ENCODE measurements around the gene ATAD5.
"Not testable (repeated sequence)": the region's sequence is repeated elsewhere in the genome, so short reads cannot be mapped to it uniquely, and the experiment has no call there.

The ATAD5 gene

DNA sequence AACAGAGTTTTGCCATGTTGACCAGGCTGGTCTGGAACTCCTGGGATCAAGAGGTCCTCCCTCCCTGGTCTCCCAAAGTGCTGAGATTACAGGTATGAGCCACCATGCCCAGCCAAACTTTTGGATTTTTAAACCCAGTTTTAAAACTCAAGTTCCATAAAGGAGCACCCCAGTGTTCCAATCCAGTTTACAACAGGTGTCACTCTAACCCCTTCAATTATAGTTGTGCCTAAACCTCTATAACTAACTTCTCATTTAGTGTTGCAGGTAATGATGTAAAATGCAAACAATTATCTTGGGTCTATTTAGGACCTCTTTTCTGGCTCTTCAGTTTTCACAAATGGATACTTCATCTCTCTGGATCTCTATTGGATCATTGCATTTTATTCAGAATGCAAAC lies 82.2 kb downstream of the ATAD5 start:
- DNase-seq, result no peak

DNA sequence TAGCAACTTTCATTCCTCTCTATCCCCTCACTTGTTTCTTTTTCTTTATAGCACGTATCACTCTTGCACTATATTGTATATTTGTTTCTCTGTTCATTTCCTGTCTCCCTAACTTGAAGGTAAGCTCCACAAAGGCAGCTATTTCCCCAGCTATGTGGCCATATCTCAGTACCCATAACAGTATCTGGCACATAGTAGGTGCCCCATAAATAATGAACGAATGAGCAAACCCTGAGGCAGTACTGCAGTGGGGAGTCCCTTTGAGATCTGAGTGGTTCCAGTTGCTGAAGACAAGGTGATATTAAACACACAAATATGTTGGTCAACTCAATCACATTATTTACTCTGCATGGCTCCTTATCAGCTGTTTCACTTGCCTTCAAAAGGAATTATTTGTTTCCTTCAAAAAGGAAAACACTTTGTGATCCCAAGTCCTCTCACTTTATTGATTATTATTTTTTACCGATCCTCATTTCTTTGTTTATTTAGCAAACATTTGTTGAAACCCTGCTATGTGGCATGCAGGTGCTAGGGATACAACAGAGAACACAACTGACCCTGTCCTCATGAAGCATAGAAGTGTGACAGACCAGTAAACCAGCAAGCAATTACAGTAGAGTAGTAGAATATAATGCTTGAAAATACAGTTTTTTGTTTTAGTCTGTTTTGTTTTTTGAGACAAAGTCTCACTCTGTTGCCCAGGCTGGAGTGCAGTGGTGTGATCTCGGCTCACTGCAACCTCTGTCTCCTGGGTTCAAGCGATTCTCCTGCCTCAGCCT lies 84.3 kb downstream of the ATAD5 start:
- no peak for DNase-seq

GRCh38 chr17:30917050-30917449 lies 85.3 kb downstream of the ATAD5 start:
- DNase-seq, result no peak

DNA sequence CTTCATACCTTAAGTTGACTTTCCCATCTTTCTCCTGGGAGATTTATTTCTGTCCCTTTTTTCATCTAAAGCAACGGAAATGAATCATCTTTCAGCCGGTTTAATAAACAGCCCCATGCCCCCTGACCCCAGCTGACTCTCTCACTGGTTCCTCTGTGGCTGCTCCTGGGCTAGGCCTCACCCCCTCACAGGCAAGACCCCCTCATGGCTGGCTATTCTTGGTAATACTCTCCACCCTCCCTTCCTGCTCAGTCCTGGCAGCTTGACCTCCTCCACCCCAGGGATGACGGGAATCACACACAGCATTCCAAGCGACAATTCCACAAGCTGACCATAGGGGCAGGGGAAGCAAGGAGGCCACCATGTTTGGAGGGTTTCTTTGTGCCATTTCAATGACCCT lies 88.5 kb downstream of the ATAD5 start:
- DNase-seq, result no peak

GRCh38 chr17:30920683-30921543 lies 89.1 kb downstream of the ATAD5 start:
- no peak for DNase-seq

DNA sequence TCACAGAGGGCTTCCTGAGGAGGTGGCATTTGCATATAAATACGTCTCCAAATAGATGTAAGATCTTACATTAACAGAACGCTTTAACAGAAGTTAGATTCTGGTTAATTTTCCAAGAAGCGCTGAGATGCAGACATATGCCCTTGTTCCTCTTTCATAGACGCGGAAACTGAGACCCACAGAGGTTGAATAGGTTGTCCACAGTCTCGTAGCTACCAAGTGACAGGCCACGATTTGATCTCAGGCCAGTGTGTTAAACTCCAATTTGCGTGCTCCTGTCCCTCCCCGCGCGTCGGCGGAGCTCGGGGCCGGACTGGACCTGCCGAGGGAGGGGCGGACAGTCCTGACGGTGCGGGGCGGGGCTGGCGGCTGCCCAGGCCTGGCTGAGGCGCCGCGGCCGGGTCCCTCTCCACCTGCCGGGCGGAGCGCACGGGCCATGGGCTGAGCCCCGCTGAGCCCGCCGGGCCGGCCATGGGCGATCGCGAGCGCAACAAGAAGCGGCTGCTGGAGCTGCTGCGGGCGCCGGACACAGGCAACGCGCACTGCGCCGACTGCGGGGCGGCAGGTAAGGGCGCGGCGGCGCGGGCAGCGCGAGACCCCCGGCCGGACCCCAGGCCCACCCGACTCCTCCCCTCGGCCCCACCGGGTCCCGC lies 89.9 kb downstream of the ATAD5 start, which contains the start of gene ADAP2:
TSS of gene ADAP2 (plus strand) at position 402 of the 653 bp plus-strand sequence. CDS start at position 472, 70 bp downstream.
- DNase-seq, result no peak

DNA sequence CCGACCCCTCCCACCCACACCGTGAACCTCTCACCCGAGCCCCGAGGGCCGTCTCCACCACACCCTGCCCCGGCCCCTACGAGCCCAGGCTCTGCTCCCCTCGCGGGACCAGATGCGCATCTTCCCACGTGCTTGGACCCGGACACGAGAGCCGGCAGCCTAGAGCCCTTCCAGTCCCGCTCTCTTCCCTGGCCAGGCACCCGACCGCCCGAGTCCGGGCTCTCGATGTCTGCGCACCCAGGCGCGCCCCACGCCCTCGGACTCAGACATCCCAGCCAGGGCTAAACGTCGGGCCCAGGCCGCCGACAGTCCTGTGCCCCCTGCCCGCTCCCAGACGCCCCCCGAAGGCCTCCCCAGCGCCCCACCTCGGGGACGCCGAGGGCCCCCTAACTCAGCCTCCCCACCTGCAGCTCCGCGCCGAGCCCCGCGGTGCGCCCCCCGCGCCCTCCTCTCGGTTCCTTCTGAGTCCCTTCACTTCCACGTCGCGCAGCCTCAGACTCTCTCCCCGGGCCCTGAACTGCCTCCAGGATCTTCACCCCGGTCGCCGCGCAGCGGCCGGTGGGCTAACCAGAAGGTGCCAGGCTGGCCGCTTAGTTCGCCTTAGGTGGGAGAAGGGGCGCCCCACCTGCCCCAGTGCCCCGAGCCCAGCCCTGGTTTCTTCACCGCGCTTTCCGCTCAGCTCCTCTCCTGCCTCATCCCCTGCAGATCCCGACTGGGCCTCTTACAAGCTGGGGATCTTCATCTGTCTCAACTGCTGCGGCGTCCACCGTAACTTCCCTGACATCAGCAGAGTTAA lies 90.7 kb downstream of the ATAD5 start:
- no peak for DNase-seq

GRCh38 chr17:30924341-30924740 lies 92.6 kb downstream of the ATAD5 start:
- DNase-seq, result no peak

- no peak for DNase-seq
Measured at GRCh38 chr17:30926516-30926915, 94.8 kb downstream of the ATAD5 start.

GRCh38 chr17:30927756-30928155 lies 96.0 kb downstream of the ATAD5 start:
- DNase-seq, result no peak

- DNase-seq, result no peak
Measured at GRCh38 chr17:30928584-30928983, 96.8 kb downstream of the ATAD5 start.

GRCh38 chr17:30929081-30929633 lies 97.4 kb downstream of the ATAD5 start:
- peak in 1 of 5 experiments; percentile 39 for DNase-seq

- DNase-seq, result not testable (repeated sequence)
Measured at GRCh38 chr17:30929861-30930260, 98.1 kb downstream of the ATAD5 start.

GRCh38 chr17:30930495-30930894 lies 98.7 kb downstream of the ATAD5 start:
- DNase-seq, result no peak

- not testable (repeated sequence) for DNase-seq
Measured at GRCh38 chr17:30931582-30931981, 99.8 kb downstream of the ATAD5 start.

DNA sequence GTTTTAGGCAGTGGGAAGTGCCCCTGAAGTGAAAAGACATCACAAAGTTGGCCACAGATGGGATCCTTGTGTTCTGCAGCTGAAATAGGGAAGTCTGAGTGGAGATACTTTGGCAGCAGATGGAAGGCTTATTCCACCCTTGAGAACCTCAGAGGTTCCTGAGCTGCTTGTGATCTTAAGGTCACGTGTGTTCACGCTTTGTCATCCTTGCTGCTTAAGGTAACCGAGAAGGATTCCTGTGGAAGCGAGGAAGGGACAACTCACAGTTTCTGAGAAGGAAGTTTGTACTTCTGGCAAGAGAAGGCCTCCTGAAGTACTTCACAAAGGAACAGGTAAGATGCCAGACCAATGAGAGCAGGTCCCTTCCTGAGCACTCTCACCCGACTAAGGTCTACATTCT lies 102.2 kb downstream of the ATAD5 start:
- no peak for DNase-seq

GRCh38 chr17:30939051-30939689 lies 107.4 kb downstream of the ATAD5 start:
- peak in 1 of 5 experiments; percentile 53 for DNase-seq

GRCh38 chr17:30942308-30943079 lies 110.7 kb downstream of the ATAD5 start:
- DNase-seq, result peak in 1 of 5 experiments; percentile 83
